Glutamatergic neuron (in vitro differentiated cells): Measurements from ENCODE around the gene HES1. TPM values are rescaled to one million over a fixed set of nuclear protein-coding genes. Genes with fewer than 3 reads are reported as not detected.
"Not testable (repeated sequence)": the region's sequence is repeated elsewhere in the genome, so short reads cannot be mapped to it uniquely, and the experiment has no call there.

Experiments used
- DNase-seq: peaks from one replicate; pipeline ENCODE4 v3.0.0; 2022
- H3K27ac Mint-ChIP-seq: one replicate; pipeline ENCODE4 v1.8.0; 2020; ENCODE audit warnings: mild to moderate bottlenecking, mixed read lengths, inconsistent platforms; ENCODE audit not compliant: unreplicated experiment
- H3K27me3 Mint-ChIP-seq: one replicate; pipeline ENCODE4 v1.8.0; 2020; ENCODE audit warnings: mild to moderate bottlenecking, moderate library complexity, mixed read lengths, inconsistent platforms; ENCODE audit not compliant: unreplicated experiment
- H3K36me3 Mint-ChIP-seq: one replicate; pipeline ENCODE4 v1.8.0; 2020; ENCODE audit warnings: mild to moderate bottlenecking, mixed read lengths, inconsistent platforms; ENCODE audit not compliant: unreplicated experiment
- H3K4me1 Mint-ChIP-seq: one replicate; pipeline ENCODE4 v1.8.0; 2020; ENCODE audit warnings: mild to moderate bottlenecking, low read depth, mixed read lengths, inconsistent platforms; ENCODE audit not compliant: unreplicated experiment
- H3K4me3 Mint-ChIP-seq: one replicate; pipeline ENCODE4 v1.8.0; 2020; ENCODE audit warnings: mild to moderate bottlenecking, mixed read lengths, inconsistent platforms; ENCODE audit not compliant: unreplicated experiment
- H3K9me3 Mint-ChIP-seq: one replicate; pipeline ENCODE4 v1.8.0; 2020; ENCODE audit warnings: mild to moderate bottlenecking, moderate library complexity, mixed read lengths, inconsistent platforms; ENCODE audit not compliant: unreplicated experiment
- total RNA-seq: library from RNA; stranded (reverse); fragmentation: NEBNext Ultra II Directional; extraction: Animal tissue kit (Norgen Biotek cat#: 25700); gene quantifications from one replicate; pipeline ENCODE4 v1.2.1, GENCODE V29; 2021; ENCODE audit not compliant: unreplicated experiment
- TF ChIP-seq, protein P1 (sequence below): fragments of 200-600 bp; sonication (generic); IDR thresholded peaks from one replicate; pipeline ENCODE4 v1.5.0; 2021; ENCODE audit not compliant: partially characterized antibody, unreplicated experiment

Gene HES1
- total RNA-seq, 1 donor from 2014 or later = 0.34 TPM

DNA sequence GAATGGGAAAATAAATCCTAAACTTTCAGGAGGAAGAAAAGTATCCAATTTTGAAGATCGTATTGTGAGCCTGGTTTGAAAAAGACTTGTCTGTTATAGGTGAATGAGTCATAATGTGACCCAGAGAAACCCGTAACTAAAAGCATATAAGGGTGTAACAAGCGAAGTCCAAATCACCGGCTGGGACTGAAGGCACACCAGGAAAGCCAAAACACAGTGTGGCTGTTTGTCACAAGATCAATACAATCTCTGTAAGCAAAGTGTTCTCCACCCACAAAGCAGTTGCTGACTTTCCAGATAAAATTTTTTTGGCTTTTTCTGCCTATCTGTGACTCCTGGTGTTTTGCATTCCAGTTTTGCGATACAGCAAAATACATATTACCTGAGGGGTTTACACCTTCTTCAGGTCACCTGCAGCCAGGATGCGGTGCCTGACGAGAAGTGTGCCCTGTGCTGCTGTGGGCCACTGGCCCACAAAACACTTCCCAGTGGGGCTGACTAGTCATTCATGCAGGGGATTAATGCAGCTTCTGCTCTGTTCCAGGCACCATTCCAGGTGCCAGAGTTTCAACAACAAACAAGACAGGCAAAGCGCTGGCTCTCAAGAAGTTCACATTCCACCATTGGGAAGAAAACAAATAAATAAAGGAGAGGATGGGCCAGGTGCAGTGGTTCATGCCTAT, 14.4 kb downstream of the HES1 start:
- Mint-ChIP-seq H3K36me3 (peaks cover 6% of the 10 kb centered on the region), H3K4me1 (no peaks in the 10 kb centered on the region), H3K27me3 (peaks cover 5% of the 10 kb centered on the region), H3K27ac (no peak overlapping the region), H3K4me3 (no peak overlapping the region), H3K9me3 (peaks cover 2% of the 10 kb centered on the region)
- TF ChIP-seq, protein P1, sequence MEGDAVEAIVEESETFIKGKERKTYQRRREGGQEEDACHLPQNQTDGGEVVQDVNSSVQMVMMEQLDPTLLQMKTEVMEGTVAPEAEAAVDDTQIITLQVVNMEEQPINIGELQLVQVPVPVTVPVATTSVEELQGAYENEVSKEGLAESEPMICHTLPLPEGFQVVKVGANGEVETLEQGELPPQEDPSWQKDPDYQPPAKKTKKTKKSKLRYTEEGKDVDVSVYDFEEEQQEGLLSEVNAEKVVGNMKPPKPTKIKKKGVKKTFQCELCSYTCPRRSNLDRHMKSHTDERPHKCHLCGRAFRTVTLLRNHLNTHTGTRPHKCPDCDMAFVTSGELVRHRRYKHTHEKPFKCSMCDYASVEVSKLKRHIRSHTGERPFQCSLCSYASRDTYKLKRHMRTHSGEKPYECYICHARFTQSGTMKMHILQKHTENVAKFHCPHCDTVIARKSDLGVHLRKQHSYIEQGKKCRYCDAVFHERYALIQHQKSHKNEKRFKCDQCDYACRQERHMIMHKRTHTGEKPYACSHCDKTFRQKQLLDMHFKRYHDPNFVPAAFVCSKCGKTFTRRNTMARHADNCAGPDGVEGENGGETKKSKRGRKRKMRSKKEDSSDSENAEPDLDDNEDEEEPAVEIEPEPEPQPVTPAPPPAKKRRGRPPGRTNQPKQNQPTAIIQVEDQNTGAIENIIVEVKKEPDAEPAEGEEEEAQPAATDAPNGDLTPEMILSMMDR = no peak
- no peak for DNase-seq

GRCh38 chr3:194150935-194151302, 15.0 kb downstream of the HES1 start:
- H3K27me3 Mint-ChIP-seq, H3K4me1 Mint-ChIP-seq, H3K36me3 Mint-ChIP-seq: not testable (repeated sequence)

DNA sequence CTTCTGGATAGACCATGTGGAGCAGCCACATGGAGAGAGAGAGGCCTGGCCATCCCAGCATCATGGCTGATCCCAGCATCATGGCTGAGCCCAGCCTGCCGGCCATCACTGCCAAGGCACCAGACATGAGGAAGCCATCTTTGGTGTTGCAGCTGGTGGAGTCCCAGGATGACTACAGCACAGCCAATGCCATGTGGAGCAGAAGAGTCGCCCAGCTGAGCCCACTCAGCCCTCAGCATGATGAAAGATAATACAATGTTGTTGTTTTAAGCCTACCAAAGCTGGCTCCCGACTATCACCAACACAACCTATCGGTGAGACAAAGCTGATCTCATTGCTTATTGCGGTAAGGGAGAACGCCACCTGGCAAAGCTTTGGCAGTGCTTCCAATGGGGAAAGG, 18.4 kb downstream of the HES1 start:
- TF ChIP-seq, protein P1 = no peak
- H3K4me1 Mint-ChIP-seq = no peaks in the 10 kb centered on the region
- peaks cover 7% of the 10 kb centered on the region for H3K27me3 Mint-ChIP-seq
- H3K9me3 Mint-ChIP-seq = peaks cover 2% of the 10 kb centered on the region
- H3K27ac Mint-ChIP-seq = no peak overlapping the region
- no peak overlapping the region for H3K4me3 Mint-ChIP-seq
- DNase-seq = no peak
- peaks cover 6% of the 10 kb centered on the region for H3K36me3 Mint-ChIP-seq

More at GRCh38 chr3:194150935-194151302, 15.0 kb downstream of the HES1 start:
- not testable (repeated sequence) for H3K9me3 Mint-ChIP-seq, H3K27ac Mint-ChIP-seq, DNase-seq, H3K4me3 Mint-ChIP-seq

DNA sequence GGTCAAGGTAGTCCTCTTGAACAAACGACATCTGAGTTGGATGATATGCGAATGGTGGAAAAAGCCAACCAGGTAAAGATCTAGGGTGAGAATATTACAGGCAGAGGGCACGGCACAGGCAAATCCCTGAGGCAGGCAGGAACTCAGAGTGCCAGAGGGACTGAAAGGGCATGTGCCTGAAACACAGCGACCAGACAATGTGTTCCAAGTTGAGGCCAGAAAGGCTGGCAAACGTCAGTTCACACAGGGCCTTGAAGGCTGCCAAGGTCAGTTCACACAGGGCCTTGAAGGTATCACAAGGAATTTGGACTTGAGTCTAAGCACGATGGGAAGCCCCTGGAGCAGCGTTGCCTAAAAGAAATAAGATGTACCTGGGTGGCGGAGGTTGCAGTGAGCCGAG, 20.1 kb downstream of the HES1 start:
- H3K9me3 Mint-ChIP-seq = peaks cover 2% of the 10 kb centered on the region
- H3K27me3 Mint-ChIP-seq = peaks cover 7% of the 10 kb centered on the region
- peaks cover 6% of the 10 kb centered on the region for H3K36me3 Mint-ChIP-seq
- no peak overlapping the region for H3K4me3 Mint-ChIP-seq
- no peak for DNase-seq
- TF ChIP-seq, protein P1 = no peak
- H3K4me1 Mint-ChIP-seq = no peaks in the 10 kb centered on the region
- H3K27ac Mint-ChIP-seq = no peak overlapping the region

DNA sequence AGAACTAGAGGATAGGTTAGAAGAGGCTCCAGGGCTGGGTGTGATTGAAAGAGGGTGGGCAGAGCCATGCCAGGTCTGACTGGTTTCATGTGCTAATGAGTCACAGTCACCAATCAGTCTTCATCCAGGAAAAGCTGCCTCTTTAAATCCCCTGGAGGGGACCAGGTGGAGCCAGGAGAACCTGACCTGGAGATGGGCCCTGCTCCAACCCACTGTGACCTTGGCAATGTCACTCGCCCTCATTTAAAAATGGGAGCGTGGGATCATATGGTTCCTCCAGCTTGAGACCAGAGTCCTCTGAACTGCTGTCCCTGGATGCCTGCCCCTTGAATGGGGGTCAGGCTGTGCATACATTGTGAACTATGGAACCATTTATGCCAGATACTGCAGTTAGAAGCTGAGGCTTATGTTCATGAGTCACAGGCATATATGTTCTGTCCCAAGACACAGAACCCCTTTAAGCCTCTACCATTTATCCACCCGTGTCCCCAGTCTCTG, 23.0 kb downstream of the HES1 start:
- Mint-ChIP-seq H3K4me3 (no peak overlapping the region), H3K4me1 (no peaks in the 10 kb centered on the region), H3K36me3 (peaks cover 6% of the 10 kb centered on the region), H3K27me3 (peaks cover 4% of the 10 kb centered on the region), H3K27ac (no peak overlapping the region), H3K9me3 (peaks cover under 1% of the 10 kb centered on the region)
- DNase-seq = no peak
- TF ChIP-seq, protein P1 = no peak
